GM21529 (cell line): Measurements from ENCODE around the gene CLEC16A.
A peak's percentile ranks its signal among the peaks of the same experiment; 100 is the strongest.

Source experiments
- ATAC-seq: cut with Tn5 transposase; IDR thresholded peaks from one replicate; pipeline ENCODE4 v1.9.1; 2021; ENCODE audit not compliant: unreplicated experiment

The CLEC16A gene

DNA sequence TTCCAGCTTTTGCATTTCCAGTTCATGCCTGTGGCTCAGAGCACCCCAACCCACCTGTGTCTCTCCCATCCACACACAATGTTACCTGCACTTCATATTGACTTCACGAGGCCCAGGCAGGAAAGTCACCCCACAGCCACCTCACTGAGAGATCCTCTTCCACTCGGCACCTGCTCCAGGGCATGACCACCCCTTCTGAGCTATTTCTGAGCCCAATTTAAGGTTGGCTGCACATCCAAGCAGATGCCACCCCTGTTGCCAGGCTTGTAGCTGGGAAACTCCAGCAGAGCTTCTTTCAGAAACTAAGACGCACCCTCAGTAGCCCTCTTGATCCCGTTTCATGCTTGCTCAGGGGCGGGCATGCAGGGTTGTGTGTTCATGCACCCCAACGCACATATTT, 223.2 kb downstream of the CLEC16A start:
- ATAC-seq, result no peak

DNA sequence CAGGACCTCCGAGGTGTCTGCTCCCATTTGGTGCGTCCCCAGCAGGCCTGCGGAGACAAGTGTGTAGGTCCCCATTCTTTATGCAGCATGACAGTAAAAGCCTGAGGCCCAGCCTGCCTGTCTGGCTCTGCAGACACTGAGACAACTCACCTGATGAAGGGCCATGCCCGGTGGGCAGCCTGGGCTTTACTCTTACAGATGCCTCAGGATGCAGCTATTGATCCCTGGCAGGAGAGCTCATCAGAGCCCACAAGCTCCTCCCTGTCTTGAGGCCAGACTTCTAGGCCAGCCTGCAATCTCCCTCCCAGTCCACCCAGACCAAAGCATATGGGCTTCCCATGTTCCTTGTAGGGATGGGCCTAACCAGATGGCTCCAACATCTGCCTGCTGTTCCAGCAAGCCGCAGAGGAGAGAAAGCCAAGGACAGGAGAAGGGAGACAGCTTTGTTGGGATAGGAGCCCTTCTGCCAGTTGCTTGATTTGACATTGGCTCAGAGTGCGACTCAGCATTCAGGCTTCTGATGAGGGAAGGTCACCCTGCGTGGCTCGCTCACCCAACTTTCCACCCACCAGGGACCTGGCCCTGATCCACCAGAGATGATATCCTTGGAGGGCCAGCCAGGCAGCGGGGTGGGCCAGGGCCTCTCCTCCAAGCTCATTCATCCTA, 224.2 kb downstream of the CLEC16A start:
- no peak for ATAC-seq

DNA sequence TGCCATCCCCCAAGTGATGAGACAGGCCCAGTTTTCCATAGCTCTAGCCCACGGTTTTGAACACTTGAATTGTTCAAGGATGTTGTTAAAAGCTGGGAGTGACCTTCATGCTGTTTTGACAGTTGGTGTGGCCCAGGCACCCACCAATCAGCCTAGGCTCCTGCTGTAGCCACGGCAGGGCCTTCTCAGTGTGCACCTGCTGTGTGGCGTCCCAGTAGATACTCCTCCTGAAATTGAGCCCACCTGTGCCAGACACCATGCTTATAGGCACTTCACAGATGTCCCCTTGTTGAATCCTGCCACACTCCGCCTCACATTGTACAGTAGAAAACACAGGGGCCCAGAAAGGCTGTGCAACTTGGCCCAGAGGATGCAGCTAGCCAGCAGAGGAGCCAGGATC, 225.3 kb downstream of the CLEC16A start:
- no peak for ATAC-seq

DNA sequence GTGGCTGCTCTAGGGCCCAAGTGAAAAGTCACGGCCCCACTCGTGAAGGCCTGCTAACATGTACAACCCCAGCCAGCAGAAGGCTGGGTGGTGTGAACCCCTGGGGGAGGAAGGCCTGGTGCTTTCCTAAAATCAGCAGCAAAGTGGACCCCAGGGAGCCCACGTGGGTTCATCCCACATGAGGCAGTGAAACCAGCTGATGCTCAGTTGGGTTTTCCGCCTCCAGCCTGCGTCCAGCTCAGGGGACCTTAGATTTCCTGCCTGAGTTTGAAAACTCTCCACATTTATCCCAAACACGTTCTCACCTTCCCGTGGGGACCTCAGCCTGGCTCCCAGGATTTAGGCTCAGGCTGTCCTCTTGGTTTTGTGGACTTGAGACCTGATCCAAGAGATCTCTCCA, 225.8 kb downstream of the CLEC16A start:
- ATAC-seq, result no peak

DNA sequence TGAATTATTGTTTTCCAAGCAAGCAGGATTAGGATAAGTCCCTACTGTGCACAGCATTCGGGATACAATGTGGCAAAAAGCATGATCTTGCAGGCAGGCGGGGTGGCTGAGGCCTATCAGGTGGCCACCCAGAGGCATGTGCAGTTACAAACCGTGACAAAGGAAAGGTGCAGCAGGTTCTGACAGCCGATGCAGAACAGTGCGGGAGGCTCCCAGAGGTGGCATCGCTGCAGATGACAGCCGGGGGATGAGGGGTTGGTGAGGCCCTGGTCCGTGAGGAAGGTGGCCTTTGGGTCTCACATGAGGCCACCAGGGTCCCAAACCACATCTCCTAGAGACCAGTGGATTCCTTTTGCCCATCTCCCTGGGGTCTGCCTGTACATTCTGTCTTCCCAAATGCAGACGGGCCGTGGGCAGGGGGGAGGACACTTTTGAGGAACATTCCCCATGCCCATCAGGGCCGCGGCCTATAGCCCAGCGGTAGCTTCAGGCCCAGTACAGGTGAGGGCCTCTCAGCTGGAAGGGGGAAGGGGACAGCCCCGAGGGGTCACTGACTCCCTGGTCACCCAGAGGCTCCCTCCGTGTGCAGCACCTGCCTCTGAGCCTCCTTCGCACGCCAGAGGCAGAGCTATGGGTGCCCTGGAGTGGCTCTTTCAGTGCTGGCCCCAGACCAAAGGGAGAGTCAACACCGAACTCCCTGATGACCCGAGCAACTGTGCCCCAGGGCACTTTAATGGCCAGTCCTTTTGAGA, 226.5 kb downstream of the CLEC16A start:
- no peak for ATAC-seq

DNA sequence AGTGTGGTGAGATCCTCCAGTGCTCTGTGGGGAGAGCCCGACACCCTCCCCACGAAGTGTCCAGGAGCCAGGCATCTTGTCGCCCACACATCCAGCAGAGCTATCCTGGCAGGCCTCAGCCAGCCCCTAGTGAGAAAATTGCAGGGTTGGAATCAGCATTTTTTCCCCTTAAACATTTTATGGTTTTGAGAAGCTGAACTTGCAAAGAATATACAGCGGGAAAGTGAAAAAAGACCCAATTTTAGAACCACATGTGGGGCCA, 227.0 kb downstream of the CLEC16A start:
- no peak for ATAC-seq

DNA sequence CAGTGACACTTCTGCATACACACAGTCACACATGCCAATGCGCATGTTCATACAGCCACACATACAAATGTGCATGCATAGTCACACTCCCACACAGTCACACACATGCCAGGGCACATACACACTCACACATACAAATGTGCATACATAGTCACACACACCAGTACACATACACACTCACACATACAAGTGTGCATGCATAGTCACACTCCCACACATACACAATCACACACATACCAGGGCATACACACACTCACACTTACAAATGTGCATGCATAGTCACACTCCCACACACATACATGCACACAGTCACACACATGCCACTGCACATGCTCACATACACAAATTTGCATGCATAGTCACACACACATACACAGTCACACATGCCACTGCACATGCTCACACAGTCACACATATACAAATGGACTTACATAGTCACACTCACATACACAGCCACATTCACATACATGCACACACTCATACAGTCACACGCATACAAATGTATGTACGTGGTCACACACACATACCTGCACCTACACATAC, 227.5 kb downstream of the CLEC16A start:
- no peak for ATAC-seq

DNA sequence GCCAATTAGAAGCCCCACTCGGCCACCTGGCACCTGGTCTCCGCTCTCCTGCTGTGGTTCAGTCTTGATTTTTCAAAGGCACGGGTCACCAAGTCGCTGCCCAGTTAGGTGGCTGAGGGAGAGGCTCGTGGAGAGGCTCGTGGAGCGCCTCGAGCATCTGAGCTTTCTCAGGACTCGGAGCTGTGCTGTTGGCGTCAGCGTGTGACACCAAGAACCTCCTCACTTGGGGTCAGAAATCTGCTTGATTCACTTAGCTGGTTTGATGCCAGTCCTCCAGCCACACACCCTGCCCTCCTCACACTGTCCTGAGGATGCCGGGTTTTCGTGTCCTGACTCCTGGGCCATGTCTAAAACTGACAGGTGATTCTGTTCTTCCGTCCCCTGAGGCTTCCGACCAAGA, 229.1 kb downstream of the CLEC16A start:
- no peak for ATAC-seq

DNA sequence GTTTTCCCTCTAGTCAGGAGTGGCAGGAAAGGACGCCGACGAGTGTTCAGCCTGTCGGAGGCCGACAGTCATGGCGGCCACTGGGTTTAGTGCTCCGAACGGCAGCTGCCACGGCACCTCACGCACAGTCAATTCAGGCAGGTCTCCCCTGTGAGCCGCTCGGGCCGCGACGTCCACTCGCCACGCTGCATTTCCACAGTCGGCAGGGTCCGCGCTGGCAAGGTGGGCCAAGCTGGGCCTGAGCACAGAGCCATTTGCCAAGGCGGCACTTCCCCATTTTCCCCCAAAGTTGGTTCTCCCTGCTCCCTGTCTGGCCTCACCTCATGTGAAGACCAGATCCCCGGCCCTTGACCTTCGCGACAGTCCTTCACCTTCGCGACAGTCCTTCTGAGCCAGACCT, 229.8 kb downstream of the CLEC16A start:
- ATAC-seq, result no peak

DNA sequence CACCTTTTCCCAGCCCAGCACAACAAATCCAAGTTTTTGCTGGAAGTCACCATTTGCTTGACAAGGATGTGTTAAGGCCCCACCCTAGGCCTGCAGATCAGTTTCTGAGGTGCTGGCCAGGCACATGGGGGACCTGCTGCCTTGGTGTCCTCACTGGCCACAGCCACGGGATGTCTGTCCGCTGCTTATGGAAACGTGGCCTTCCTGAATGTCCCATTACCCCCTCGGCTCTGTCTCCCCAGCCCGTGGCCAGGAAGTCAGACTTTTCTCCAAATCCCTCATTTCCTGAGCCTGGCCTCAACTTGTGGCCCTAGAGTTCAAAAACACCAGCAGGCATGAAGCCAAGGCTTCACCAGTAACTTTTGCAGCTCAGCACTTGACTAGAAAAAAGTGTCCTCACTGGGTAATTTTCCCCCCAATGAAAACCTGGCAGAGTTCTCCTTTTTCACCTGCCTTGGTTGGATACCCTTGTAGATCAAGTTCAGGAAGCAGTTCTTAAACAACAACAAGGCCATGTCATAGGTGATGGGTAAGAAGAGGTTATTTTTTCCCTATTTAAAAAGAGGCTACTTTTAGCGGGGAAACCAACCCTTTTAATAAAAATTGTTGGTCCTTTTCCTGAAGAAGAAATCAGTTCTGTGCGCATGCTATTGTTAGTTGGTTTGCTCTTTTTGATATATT, 230.9 kb downstream of the CLEC16A start:
- ATAC-seq, result no peak

DNA sequence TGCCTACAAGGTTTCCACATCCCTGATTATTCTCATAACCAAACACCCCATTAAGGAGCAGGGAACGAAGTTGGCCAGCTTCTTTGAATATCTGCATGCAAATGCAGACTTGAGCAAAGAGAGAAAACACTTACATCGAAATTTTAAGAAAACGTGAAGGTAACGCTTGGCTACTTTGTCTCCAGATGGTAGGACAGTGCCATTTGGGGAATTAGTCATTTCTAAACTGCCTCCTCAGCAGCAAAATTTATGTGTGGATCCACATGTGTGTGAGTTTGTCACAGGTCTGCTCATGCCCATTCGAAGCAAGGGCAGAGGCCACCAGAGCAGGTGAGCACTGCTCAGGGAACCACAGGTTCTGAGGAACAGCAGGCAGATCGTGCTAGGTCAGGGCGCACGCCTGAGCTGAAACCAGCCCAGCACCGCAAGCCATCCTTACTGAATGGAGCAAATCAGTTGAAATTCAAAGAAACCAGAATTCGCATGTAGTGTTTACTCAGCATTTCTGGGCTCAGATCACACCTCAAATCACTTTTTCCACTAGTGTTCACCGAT, 231.5 kb downstream of the CLEC16A start:
- peak; percentile 65 for ATAC-seq

DNA sequence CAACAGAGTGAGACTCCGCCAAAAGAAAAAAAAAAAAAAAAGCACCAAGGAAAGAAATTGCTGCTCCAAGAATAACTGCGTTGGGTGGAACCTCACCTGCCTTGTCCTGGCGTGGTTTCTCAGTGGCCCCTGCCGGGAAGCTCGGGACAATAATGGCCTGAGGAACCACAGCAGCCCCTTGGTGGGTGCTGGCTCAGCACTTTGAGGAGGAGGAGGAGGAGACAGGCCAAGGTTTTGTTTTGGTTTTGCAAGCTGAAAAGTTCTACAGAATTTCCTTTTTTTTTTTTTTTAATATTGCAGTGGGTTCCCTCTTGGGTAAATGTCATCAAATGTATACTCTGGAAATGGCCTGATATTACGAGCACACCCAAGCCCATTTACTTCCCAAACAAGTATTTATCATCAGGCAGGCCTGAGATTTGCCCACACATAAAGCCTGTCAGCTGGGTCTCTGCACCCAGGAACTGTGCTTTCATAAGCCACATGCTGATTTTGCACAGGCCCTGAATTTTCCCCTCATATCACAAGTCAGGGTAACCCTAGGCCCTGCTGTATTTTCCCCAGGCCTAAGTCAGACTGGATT, 233.3 kb downstream of the CLEC16A start:
- no peak for ATAC-seq

DNA sequence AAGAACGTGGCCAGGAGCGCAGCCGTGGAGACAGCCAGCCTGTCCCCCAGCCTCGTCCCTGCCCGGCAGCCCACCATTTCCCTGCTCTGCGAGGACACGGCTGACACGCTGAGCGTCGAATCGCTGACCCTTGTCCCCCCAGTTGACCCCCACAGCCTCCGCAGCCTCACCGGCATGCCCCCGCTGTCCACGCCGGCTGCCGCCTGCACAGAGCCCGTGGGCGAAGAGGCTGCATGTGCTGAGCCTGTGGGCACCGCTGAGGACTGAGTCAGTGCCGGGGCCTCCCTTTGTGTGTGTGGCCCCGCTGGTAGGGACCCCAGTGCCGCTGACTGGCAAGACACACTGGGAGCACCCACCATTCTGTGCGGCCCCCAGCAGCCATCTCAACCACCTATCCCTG, 234.1 kb downstream of the CLEC16A start:
- ATAC-seq, result no peak

DNA sequence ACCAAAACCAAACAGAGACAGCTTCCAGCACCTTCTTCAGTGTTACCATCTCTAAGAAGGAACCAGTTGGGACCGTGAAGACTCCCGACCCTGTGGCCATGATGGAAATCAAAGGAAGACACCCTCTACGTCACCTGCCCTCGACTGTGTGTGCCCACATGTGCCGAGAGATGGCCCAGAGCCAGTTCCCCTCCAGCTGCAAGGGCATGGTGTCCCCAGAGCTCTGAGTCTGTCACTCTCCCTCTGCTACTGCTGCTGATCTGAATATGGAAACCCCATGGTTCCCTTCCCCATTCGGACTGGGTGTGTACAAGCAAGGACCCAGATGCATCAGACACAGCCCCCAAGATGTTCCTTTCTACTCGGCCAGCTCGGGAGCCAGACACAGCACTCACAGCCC, 235.2 kb downstream of the CLEC16A start:
- ATAC-seq, result no peak

DNA sequence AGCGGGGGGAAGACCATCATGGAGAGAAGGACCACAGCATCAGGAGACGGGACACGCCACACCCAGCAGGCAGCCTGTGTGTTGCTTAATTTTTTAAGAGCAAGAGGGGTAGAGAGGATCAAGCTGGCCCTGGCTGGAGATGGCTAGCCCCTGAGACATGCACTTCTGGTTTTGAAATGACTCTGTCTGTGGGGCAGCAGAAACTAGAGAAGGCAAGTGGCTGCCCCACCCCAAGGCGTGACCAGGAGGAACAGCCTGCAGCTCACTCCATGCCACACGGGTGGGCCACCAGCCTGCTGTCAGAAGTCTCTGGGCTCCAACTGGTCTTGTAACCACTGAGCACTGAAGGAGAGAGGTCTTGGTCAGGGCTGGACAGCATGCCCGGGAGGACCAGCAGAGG, 236.1 kb downstream of the CLEC16A start:
- no peak for ATAC-seq

DNA sequence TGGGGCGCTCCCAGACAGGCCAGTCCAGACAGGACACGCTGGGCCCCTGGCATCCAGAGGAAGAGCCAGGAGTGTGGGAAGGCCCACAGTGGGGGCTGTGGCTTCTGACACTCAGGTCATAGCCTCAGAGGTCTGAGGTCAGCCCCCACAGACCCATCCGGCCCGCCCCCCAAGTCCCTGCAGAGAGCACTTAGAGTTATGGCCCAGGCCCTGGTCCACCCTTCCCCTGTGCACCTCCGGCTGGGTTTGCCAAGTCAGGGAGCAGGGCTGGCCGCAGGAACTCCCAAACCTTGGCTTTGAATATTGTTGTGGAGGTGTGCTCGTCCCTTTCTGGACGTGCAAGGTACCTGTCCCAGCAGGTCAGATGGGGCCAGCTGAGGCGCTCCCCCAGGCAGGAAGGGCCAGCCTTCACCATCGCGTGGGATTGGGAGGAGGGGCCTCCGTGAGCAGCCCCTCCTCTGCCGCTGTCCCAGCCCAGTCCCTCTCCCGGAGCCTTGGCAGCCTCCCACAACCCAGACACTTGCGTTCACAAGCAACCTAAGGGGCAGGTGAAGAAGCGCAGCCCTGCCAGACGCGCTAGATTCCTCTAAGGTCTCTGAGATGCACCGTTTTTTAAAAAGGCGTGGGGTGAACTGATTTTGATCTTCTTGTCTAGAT, 237.0 kb downstream of the CLEC16A start:
- ATAC-seq, result no peak

DNA sequence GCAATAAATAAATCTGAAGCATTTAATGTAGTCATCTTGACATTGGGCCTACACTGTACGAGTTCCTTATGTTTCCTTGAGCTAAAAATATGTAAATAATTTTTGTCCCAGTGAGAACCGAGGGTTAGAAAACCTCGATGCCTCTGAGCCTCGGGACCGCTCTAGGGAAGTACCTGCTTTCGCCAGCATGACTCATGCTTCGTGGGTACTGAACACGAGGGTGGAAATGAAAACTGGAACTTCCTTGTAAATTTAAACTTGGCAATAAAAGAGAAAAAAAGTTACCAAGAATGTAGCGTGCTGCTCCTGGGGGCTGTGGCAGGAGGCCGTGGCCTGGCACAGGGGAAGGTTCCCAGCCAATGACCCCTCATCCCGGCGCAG, 237.5 kb downstream of the CLEC16A start:
- no peak for ATAC-seq

DNA sequence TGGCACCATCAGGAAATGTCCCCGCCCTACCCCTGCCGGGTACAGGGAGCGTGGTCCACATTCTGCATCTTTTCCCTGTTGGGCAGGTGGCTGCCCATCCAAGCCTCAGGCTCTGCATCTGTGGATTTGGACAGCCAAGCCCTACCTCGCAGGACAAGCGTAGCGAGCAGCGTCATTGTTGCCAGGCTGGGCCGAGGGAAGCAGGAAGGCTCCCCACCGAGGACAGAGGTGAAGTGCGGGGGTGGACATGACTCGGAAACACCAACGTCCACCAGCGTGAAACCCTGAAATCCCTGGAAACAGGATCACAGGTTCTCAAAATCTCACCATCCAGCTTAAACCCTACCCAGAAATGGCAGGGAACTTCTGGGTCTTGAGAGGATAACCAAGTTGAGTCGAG, 238.0 kb downstream of the CLEC16A start:
- ATAC-seq, result no peak

DNA sequence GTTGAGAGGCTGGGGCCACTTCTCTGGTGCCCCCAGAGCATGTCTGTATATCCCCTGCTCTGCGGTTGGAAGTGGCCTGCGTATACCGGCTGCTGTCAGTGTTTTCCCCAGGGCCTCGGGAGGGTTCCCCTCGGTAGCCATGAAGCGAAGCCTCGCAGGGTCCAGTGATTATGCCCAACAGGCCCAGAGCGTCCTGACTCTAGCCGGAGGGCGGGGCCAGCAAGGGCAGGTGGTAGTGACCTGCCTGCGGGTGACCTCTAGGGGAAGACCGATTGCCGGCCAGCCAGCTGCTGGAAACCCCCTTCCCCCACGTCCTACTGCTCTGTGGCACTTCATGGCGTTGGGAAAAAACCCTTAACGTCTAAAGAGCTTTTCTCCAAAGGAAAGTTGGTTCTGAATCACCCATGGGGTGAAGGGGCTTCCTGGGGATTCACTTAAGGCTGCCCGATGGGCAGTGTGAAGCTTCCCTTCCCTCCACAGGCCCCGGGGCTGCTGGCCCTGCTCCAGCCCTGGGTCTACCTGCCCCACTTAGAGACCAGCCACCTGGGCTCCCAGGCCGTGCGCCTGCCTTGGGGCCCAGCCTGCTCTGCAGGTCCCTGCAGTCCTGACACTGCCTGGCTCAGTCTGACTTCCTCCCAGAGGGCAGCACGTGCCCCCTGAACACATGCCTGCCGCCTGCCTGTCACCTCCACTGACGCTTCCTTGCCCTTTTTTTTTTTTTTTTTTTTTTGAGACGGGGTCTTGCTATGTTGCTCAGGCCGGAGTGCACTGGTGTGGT, 238.9 kb downstream of the CLEC16A start:
- ATAC-seq, result peak; percentile 48

DNA sequence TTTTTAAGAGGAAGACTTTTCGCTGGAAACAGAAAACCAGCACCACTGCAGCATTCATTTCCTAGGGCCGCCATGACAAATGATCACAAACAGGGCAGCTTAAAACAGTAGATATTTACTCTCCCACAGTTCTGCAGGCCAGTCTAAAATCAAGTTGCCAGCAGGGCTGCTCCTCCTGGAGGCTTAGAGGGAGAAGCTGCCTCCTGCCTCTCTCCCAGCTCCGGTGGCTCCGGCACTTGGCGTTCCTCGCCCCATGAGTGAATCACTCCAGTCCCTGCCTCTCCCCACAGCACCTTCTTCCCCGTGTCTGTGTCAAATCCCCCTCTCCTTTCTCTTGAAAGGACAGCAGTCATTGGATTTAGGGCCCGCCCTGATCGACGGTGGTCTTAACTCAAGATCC, 239.6 kb downstream of the CLEC16A start:
- ATAC-seq, result no peak
